ENCODE results near the gene ERBB3.
"Not testable (repeated sequence)": the region's sequence is repeated elsewhere in the genome, so short reads cannot be mapped to it uniquely, and the experiment has no call there.

Gene ERBB3

GRCh38 chr12:56079723-56080555 is at the start of gene ERBB3:
Gene ERBB3, plus strand, starts transcription at chr12:56080165. Its CDS starts 136 bp downstream, at chr12:56080301.
- peaks cover 7 to 18% of the 10 kb centered on the region in 2 donors for H3K4me1 Mint-ChIP-seq
- peak within 1 kb of the TSS; percentile 81 to 83 for H3K4me3 Mint-ChIP-seq
- ATAC-seq (replicated peaks) (peak; percentile 60 to 66), DNase-seq (peak; percentile 27)
- H3K9me3 Mint-ChIP-seq: no peaks in the 10 kb centered on the region
- H3K36me3 Mint-ChIP-seq: no peaks in the 10 kb centered on the region
- H3K27ac Mint-ChIP-seq: peak within 1 kb of the TSS; percentile 20
- peaks cover 26 to 56% of the 10 kb centered on the region in 2 donors for H3K27me3 Mint-ChIP-seq

- peaks cover 15 to 44% of the 10 kb centered on the region in 2 donors for H3K36me3 Mint-ChIP-seq
- H3K4me1 Mint-ChIP-seq: peaks cover 3 to 5% of the 10 kb centered on the region in 2 donors
- H3K4me3 Mint-ChIP-seq: no peak overlapping the region
- H3K9me3 Mint-ChIP-seq: no peaks in the 10 kb centered on the region
- H3K27ac Mint-ChIP-seq: peak overlapping the region; percentile 26
- ATAC-seq (replicated peaks): no peak
- H3K27me3 Mint-ChIP-seq: no peaks in the 10 kb centered on the region
- no peak for DNase-seq
These were observed 48.0 kb upstream of the ERBB3 start for GRCh38 chr12:56031987-56032386.

GRCh38 chr12:56034586-56035332 is 45.2 kb upstream of the ERBB3 start:
- Mint-ChIP-seq H3K4me3 (no peak overlapping the region), H3K36me3 (peaks cover 8 to 35% of the 10 kb centered on the region in 2 donors), H3K9me3 (no peaks in the 10 kb centered on the region), H3K4me1 (peaks cover 3 to 5% of the 10 kb centered on the region in 2 donors), H3K27me3 (no peaks in the 10 kb centered on the region), H3K27ac (peak overlapping the region; percentile 37)
- DNase-seq (no peak), ATAC-seq (replicated peaks) (no peak)

GRCh38 chr12:56037161-56037560 is 42.8 kb upstream of the ERBB3 start:
- no peak overlapping the region for H3K27ac Mint-ChIP-seq
- peaks cover 1 to 3% of the 10 kb centered on the region in 2 donors for H3K4me1 Mint-ChIP-seq
- no peaks in the 10 kb centered on the region for H3K9me3 Mint-ChIP-seq
- H3K4me3 Mint-ChIP-seq: no peak overlapping the region
- DNase-seq (no peak), ATAC-seq (replicated peaks) (no peak)
- no peaks in the 10 kb centered on the region for H3K27me3 Mint-ChIP-seq
- peaks cover 11 to 36% of the 10 kb centered on the region in 2 donors for H3K36me3 Mint-ChIP-seq

- H3K4me3 Mint-ChIP-seq: no peak overlapping the region
- H3K27me3 Mint-ChIP-seq: no peaks in the 10 kb centered on the region
- no peaks in the 10 kb centered on the region for H3K9me3 Mint-ChIP-seq
- no peak for ATAC-seq (replicated peaks)
- no peak overlapping the region for H3K27ac Mint-ChIP-seq
- peaks cover 7% of the 10 kb centered on the region in 2 donors for H3K4me1 Mint-ChIP-seq
- DNase-seq: no peak
- peaks cover 17 to 37% of the 10 kb centered on the region in 2 donors for H3K36me3 Mint-ChIP-seq
These were observed 41.8 kb upstream of the ERBB3 start for GRCh38 chr12:56038022-56038655.

GRCh38 chr12:56040151-56040550 is 39.8 kb upstream of the ERBB3 start:
- Mint-ChIP-seq H3K9me3 (no peaks in the 10 kb centered on the region), H3K4me1 (peaks cover 13 to 17% of the 10 kb centered on the region in 2 donors), H3K4me3 (no peak overlapping the region), H3K27me3 (no peaks in the 10 kb centered on the region), H3K36me3 (peaks cover 27 to 37% of the 10 kb centered on the region in 2 donors), H3K27ac (no peak overlapping the region)
- DNase-seq (no peak), ATAC-seq (replicated peaks) (no peak)

- H3K9me3 Mint-ChIP-seq: no peaks in the 10 kb centered on the region
- H3K27ac Mint-ChIP-seq: peak overlapping the region; percentile 90
- H3K27me3 Mint-ChIP-seq: no peaks in the 10 kb centered on the region
- ATAC-seq (replicated peaks) (peak; percentile 3 to 12), DNase-seq (no peak)
- H3K36me3 Mint-ChIP-seq: peaks cover 24 to 33% of the 10 kb centered on the region in 2 donors
- peaks cover 14 to 19% of the 10 kb centered on the region in 2 donors for H3K4me1 Mint-ChIP-seq
- H3K4me3 Mint-ChIP-seq: peak overlapping the region; percentile 92 to 94
These were observed 38.9 kb upstream of the ERBB3 start for GRCh38 chr12:56040963-56041551.

- peaks cover 26 to 36% of the 10 kb centered on the region in 2 donors for H3K36me3 Mint-ChIP-seq
- H3K4me1 Mint-ChIP-seq: peaks cover 19 to 26% of the 10 kb centered on the region in 2 donors
- peak within 1 kb of the TSS; percentile 92 to 94 for H3K4me3 Mint-ChIP-seq
- H3K27ac Mint-ChIP-seq: peak within 1 kb of the TSS; percentile 98
- H3K9me3 Mint-ChIP-seq: no peaks in the 10 kb centered on the region
- no peaks in the 10 kb centered on the region for H3K27me3 Mint-ChIP-seq
- ATAC-seq (replicated peaks) (peak; percentile 95 to 96), DNase-seq (peak; percentile 95)
These were observed 38.2 kb upstream of the ERBB3 start, which contains the start of gene RPS26 for GRCh38 chr12:56041552-56042429. Gene RPS26, plus strand, starts transcription at chr12:56041918. Its CDS starts 249 bp downstream, at chr12:56042167.

GRCh38 chr12:56042430-56042813 is 37.5 kb upstream of the ERBB3 start:
- not testable (repeated sequence) for ATAC-seq (replicated peaks); H3K9me3 Mint-ChIP-seq; DNase-seq; H3K27me3 Mint-ChIP-seq
- peaks cover 24 to 38% of the 10 kb centered on the region in 2 donors for H3K36me3 Mint-ChIP-seq
- H3K4me3 Mint-ChIP-seq: peak overlapping the region; percentile 92 to 94
- peaks cover 19 to 28% of the 10 kb centered on the region in 2 donors for H3K4me1 Mint-ChIP-seq
- H3K27ac Mint-ChIP-seq: peak overlapping the region; percentile 98

GRCh38 chr12:56042843-56043242 is 37.1 kb upstream of the ERBB3 start:
- Mint-ChIP-seq H3K9me3 (no peaks in the 10 kb centered on the region), H3K27ac (peak overlapping the region; percentile 98), H3K36me3 (peaks cover 24 to 38% of the 10 kb centered on the region in 2 donors), H3K4me1 (peaks cover 19 to 28% of the 10 kb centered on the region in 2 donors), H3K4me3 (peak overlapping the region; percentile 92 to 94), H3K27me3 (no peaks in the 10 kb centered on the region)
- DNase-seq (no peak), ATAC-seq (replicated peaks) (no peak)

GRCh38 chr12:56046027-56046780 is 33.8 kb upstream of the ERBB3 start:
- Mint-ChIP-seq H3K36me3 (peaks cover 24 to 42% of the 10 kb centered on the region in 2 donors), H3K27me3 (no peaks in the 10 kb centered on the region), H3K9me3 (no peaks in the 10 kb centered on the region), H3K27ac (peak overlapping the region; percentile 4), H3K4me3 (no peak overlapping the region), H3K4me1 (peaks cover 20 to 28% of the 10 kb centered on the region in 2 donors)
- DNase-seq (no peak), ATAC-seq (replicated peaks) (no peak)

GRCh38 chr12:56053407-56053893 is 26.5 kb upstream of the ERBB3 start:
- Mint-ChIP-seq H3K27me3 (peaks cover 5% of the 10 kb centered on the region in 2 donors), H3K27ac (no peak overlapping the region), H3K9me3 (no peaks in the 10 kb centered on the region), H3K36me3 (no peaks in the 10 kb centered on the region), H3K4me1 (no peaks in the 10 kb centered on the region), H3K4me3 (no peak overlapping the region)
- DNase-seq (no peak), ATAC-seq (replicated peaks) (no peak)
